ENCODE results near the gene DNM3. TPM values are rescaled to one million over a fixed set of nuclear protein-coding genes. Genes with fewer than 3 reads are reported as not detected.

Gene DNM3
- polyA plus RNA-seq, 3 donors, result 0.15 TPM; not detected in 2

- Histone ChIP-seq H3K27me3 (ENCODE audit: control insufficient read depth in 2 of 2, insufficient read depth in 2 of 2, low read length in 2 of 2) (no peaks in the 10 kb centered on the region), H3K4me1 (ENCODE audit: control insufficient read depth in 1 of 2, insufficient read depth in 2 of 2, low read length in 2 of 2) (no peaks in the 10 kb centered on the region), H3K4me2 (replicated peaks; ENCODE audit: extremely low read depth, low read length, poor library complexity, severe bottlenecking) (no peak overlapping the region), H3K9ac (ENCODE audit: insufficient read depth, low read length, poor library complexity, severe bottlenecking) (no peak overlapping the region), H3K4me3 (replicated peaks in 1 of 3; ENCODE audit: low read depth in 2 of 3, low read length in 3 of 3) (no peak overlapping the region), H3K27ac (ENCODE audit: low read depth in 1 of 2, low read length in 2 of 2) (no peak overlapping the region), H3K79me2 (ENCODE audit: insufficient read depth, low read length) (no peaks in the 10 kb centered on the region), H3K9me3 (replicated peaks in 1 of 2; ENCODE audit: control insufficient read depth in 1 of 2, insufficient read depth in 1 of 2, low read length in 2 of 2) (no peaks in the 10 kb centered on the region), H4K20me1 (ENCODE audit: insufficient read depth, low read length) (no peaks in the 10 kb centered on the region), H3K36me3 (replicated peaks in 1 of 2; ENCODE audit: control insufficient read depth in 1 of 2, insufficient read depth in 2 of 2, low read length in 2 of 2) (no peaks in the 10 kb centered on the region), H2AFZ (ENCODE audit: insufficient read depth, low read depth, low read length, poor library complexity, severe bottlenecking) (no peak overlapping the region)
- DNase-seq, result no peak
- H3K4me1 Mint-ChIP-seq, result no peaks in the 10 kb centered on the region
- no peak overlapping the region for H3K27ac Mint-ChIP-seq
- no peaks in the 10 kb centered on the region for H3K36me3 Mint-ChIP-seq
- TF ChIP-seq CTCF (IDR thresholded peaks at IDR 0.05), result no peak
- WGBS (ENCODE audit: insufficient coverage), result 71% methylated on average over 1 of the region's 2 CpGs
- peaks cover 0 to 1% (median 0%) of the 10 kb centered on the region in 3 donors for H3K27me3 Mint-ChIP-seq (ENCODE audit: low read depth in 3 of 3)
- no peak overlapping the region for H3K4me3 Mint-ChIP-seq
- intact Hi-C loops (cut with micrococcal nuclease), result no loop called here
- H3K9me3 Mint-ChIP-seq, result no peaks in the 10 kb centered on the region
These were observed 452.1 kb downstream of the DNM3 start for GRCh38 chr1:172293429-172293828.

GRCh38 chr1:172298141-172298540 is 456.8 kb downstream of the DNM3 start:
- Mint-ChIP-seq H3K9me3 (peaks cover 2 to 17% (median 9%) of the 10 kb centered on the region in 7 donors), H3K4me1 (no peaks in the 10 kb centered on the region), H3K36me3 (no peaks in the 10 kb centered on the region), H3K27me3 (ENCODE audit: low read depth in 3 of 3) (peaks cover 0 to 3% (median 3%) of the 10 kb centered on the region in 3 donors), H3K27ac (no peak overlapping the region), H3K4me3 (no peak overlapping the region)
- H3K4me2 ChIP-seq (replicated peaks; ENCODE audit: extremely low read depth, low read length, poor library complexity, severe bottlenecking), result no peak overlapping the region
- no peak overlapping the region for H3K27ac ChIP-seq (ENCODE audit: low read depth in 1 of 2, low read length in 2 of 2)
- no peaks in the 10 kb centered on the region for H3K4me1 ChIP-seq (ENCODE audit: control insufficient read depth in 1 of 2, insufficient read depth in 2 of 2, low read length in 2 of 2)
- no peaks in the 10 kb centered on the region for H3K36me3 ChIP-seq (replicated peaks in 1 of 2; ENCODE audit: control insufficient read depth in 1 of 2, insufficient read depth in 2 of 2, low read length in 2 of 2)
- no peak for DNase-seq
- TF ChIP-seq CTCF (IDR thresholded peaks at IDR 0.05), result no peak
- H2AFZ ChIP-seq (ENCODE audit: insufficient read depth, low read depth, low read length, poor library complexity, severe bottlenecking), result no peak overlapping the region
- no peaks in the 10 kb centered on the region for H3K27me3 ChIP-seq (ENCODE audit: control insufficient read depth in 2 of 2, insufficient read depth in 2 of 2, low read length in 2 of 2)
- H3K79me2 ChIP-seq (ENCODE audit: insufficient read depth, low read length), result no peaks in the 10 kb centered on the region
- WGBS (ENCODE audit: insufficient coverage), result no CpG with 5 or more reads among the region's 3 CpGs
- no peaks in the 10 kb centered on the region for H4K20me1 ChIP-seq (ENCODE audit: insufficient read depth, low read length)
- no peak overlapping the region for H3K4me3 ChIP-seq (replicated peaks in 1 of 3; ENCODE audit: low read depth in 2 of 3, low read length in 3 of 3)
- intact Hi-C loops (cut with micrococcal nuclease), result no loop called here
- H3K9me3 ChIP-seq (replicated peaks in 1 of 2; ENCODE audit: control insufficient read depth in 1 of 2, insufficient read depth in 1 of 2, low read length in 2 of 2), result peaks cover 6 to 10% of the 10 kb centered on the region in 2 donors
- no peak overlapping the region for H3K9ac ChIP-seq (ENCODE audit: insufficient read depth, low read length, poor library complexity, severe bottlenecking)
